Stimulated activated CD4-positive, alpha-beta T cell treated with anti-CD3 and anti-CD28 coated beads, TNF-alpha, amount 100 ng/mL, for 48 hours (primary cell): Measurements from ENCODE around the gene ANKS1A.
"Not testable (repeated sequence)": the region's sequence is repeated elsewhere in the genome, so short reads cannot be mapped to it uniquely, and the experiment has no call there.

Experiments used
- DNase-seq, 3 donors: peaks; one replicate each; pipeline ENCODE4 v3.0.0-alpha.2; 2020; ENCODE audit warnings: low read depth in 3 of 3

Gene ANKS1A

DNA sequence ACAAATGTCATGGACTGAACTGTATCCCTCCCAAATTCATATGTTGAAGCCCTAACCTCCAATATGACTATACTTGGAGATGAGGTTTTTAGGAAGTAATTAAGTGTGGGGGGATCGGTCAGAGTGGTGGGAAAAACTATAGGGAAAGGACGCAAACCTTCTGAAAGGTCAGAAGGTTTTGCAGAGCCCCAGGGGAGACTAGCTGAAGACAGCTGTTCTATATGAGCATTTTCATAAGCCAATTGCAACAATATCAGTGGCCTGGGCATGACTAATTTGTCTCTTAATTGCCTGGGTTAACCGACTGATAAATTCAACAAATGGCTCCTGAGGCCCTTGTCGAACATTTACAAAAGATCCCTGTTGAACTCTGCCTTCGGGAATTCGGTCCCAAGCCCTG, 217.0 kb downstream of the ANKS1A start:
- DNase-seq: not testable (repeated sequence)

DNA sequence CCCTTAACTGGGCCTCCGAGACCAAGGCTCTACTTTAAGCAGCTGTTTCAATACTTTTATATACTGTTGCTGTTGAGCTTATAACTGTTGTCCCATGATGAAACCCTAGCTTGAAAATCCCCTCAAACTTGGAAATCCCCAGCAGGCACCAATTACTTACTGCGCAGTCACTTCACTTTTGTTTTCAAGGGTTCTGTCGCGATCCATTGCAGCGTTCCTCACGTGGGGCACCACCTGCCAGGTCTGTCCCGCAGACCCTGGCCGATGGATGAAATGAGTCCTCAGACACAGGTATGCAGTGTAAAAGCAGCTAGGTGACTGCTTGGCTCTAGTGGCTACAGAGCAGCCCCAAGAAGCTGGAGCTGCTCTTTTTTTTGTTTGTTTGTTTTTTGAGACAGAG, 218.2 kb downstream of the ANKS1A start:
- peak in 1 of 3 donors; percentile 7 for DNase-seq

DNA sequence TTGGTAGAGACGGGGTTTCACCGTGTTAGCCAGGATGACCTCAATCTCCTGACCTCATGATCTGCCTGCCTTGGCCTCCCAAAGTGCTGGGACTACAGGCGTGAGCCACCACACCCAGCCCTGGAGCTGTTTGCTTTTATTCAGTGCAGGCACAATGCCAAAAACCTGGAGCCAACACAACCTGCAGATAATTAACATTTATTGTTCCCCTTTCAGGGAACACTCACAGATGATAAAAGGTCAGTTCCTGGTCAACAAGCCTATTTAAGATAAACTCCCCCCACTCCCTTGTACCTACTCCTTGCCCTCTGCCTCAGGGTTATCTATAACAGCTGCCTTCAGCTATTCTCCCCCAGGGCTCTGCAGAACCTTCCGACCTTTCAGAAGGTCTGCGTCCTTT, 218.7 kb downstream of the ANKS1A start:
- DNase-seq: not testable (repeated sequence)

DNA sequence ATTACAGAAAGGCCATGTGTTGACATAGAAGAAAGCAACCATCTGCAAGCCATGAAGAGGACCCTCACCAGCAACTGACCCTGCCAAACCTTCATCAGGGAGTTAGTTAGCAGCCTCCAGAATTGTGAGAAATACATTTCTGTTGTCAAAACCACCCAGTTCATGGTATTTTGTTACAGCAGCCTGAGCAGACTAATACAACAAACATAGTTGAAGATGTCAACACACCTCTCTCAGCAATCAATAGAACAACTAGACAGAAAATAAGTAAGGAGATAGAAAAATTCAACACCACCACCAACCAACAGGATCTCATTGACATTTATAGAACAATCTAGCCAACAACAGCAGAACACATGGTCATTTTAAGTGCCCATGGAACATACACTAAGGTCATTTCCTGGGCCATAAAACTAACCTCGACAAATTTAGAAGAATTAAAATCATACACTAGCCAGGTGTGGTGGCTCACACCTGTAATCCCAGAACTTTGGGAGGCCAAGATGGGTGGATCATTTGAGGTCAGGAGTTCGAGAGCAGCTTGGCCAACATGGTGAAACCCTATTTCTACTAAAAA, 219.3 kb downstream of the ANKS1A start:
- DNase-seq: no peak

DNA sequence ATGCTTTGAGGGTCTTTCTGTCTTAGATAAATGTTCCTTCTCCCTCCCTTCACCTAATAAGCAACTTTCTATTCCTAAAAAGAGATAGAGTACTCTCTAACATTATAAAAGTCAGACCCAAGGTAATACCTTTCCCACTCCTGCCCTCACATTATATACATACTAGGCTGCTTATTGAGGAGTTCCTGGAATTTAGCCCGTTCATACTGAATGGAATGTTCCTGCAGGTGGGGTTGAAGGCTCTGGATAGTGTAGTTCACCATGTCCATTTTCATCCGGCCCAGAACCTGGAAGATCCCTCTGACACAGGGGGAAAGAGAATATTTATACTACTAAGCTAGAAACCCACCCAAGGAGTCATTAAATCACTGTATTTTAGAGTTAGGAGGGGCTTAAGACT, 231.7 kb downstream of the ANKS1A start:
- no peak for DNase-seq

DNA sequence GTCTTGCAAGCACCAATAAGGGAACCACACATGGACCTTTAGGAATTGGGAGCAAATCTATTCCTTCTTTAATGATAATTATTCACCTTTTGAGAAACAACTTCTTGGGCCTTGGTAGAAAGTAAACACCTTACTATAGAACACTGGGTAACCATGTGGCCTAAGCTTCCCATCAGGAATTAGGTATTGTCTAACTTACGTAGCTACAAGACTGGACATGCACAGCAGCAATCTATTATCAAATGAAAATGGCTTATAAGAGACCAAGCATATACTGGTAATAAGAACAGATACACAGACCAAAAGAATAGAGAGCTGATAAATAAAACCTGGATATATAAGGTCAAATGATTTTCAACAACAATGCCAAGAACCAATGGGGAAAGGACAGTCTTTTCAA, 235.3 kb downstream of the ANKS1A start:
- DNase-seq: no peak

DNA sequence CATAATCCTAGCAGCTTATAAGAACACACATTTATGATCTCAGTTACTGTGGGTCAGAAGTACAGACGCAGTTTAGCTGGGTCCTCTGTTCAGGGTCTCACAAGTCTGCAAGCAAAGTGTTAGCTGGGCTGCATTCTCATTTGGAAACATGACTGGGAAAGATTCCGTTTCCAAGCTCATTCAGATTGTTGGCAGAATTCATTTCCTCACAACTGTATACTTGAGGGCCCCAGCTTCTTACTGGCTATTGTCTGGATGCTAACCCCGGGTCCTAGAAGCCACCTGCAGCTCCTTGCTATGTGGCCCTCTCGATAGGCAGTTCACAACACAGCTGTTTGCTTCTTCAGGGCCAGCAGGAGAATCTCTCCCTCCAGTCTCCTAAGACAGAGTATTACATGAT, 239.0 kb downstream of the ANKS1A start:
- DNase-seq: no peak

DNA sequence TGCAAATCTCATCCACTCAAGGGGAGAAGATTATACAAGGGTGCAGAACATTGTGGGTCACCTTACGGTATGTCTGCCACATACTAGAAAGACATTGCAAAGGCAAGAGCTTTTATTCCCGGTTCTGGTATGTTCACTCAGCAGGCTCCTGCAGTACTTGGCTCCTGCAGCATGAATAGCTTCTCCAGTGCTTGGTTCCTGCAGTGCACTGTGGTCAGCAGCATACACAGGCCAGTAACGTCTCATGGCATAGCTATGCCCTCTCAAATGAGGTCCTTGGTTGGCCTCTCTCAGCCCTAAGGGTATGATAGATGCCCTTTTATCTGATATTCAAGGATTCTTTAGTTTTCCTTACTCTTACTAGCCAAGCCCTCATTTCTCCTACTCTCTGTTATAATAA, 239.4 kb downstream of the ANKS1A start:
- DNase-seq: no peak

DNA sequence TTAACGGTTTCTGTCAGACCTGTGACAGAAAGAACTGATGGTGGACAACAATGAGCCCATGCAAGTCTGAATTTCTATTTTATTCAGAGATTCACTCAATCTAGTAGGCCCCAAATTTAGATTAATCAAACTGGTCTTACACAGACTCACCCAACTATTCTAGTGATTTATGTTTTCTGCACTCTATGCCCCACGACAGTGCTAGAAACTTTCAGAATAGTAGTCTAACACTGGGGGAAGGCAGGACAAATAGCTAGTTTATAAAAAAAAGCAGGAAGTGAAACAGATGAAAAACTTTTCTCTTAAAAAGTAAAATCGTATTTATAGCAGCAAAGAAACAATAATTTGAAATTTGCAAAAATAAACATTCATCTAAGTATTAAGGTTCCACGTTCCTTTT, 247.1 kb downstream of the ANKS1A start:
- no peak for DNase-seq

DNA sequence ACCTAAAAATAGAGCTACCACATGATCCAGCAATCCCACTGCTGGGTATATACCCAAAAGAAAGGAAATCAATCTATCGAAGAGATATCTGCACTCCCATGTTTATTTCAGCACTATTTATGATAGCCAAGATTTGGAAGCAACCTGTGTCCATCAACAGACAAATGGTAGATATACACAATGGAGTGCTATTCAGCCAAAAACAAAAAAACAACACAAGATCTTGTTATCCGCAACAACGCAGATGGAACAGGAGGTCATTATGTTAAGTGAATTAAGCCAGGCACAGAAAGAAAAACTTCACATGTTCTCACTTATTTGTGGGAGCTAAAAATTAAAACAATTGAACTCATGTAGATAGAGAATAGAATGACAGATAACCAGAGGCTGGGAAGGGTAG, 249.1 kb downstream of the ANKS1A start:
- DNase-seq: not testable (repeated sequence)

DNA sequence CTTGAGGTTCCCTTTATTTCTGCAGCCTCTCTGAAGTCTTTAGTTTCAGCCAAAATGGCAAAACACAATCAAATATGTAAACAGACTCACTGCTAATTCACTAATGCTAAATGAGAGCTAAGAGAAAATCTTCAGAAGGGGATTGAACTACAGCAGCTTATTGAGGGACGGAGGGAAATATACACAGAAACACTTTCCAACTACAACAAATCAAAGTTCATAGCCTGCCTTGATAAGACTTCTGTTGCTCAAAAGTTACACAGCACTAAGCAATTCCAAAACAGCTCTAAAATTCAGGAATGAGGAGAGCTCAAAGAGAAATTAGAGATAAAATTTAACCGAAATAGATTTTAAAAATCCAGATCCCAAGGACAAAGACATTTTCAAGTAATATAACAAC, 250.4 kb downstream of the ANKS1A start:
- no peak for DNase-seq

DNA sequence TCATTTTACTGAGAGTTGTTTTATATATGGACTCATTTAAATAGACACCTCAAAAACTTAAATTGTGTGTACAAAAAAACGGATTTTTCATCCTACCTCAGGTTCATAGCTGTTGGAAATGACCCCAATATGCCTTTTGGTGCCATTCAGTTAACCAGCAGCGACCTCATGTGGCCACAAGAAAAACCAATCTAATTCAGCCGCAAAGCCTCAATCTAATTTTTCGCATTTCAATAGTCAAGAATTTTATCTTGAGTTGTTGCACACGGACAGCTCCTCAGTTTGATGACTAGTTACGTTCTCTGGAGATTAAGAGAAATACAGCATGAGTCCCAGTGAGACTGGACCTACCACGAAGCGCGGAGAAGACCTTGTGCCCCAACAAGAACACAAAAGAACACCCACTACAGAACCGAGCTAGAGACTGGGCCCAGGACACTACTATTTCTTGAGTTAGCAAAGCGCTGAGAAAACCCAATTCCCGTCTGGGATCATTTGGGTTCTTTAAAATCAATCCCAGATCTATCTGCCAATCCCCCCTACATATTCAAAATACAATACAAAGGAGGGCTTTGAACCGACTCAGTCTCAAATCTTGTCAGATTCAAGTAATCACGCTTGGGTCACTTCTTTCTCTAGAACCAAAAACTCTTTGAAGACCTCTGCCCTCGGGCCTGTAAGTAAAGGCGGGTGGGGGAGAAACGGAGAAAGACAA, 251.0 kb downstream of the ANKS1A start:
- peak in 1 of 3 donors; percentile 33 for DNase-seq

DNA sequence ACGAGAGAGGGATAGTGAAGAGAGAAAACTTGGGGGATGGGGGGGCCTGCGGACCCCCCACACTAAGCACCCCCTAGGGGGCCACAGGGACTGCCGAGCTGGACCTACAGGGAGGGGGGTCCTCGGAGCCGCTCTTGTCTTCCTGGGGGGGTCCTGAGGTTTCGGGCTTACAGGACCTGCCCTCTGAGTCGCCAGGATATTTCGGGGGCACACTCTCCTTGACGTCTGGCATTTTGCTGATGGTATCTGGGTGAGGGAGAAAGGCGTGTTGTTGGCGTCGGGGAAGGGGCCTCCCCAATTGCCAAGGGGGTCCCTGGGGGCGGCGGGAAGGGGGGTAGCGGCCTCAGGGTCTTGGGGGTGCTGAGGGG, 251.6 kb downstream of the ANKS1A start:
- DNase-seq: no peak
